Stimulated activated naive CD4-positive, alpha-beta T cell treated with Interleukin-2 at 50 U/mL for 16 hours (primary cell): Measurements from ENCODE around the gene METRN.
A peak's percentile ranks its signal among the peaks of the same experiment; 100 is the strongest.

ENCODE experiments used
- DNase-seq: peaks from one replicate; lab custom pipeline; 2025; lab: John Stamatoyannopoulos, UW

METRN gene

GRCh38 chr16:723695-724094 lies 8.8 kb downstream of the METRN start:
- no peak for DNase-seq

GRCh38 chr16:724188-725040 lies 9.5 kb downstream of the METRN start:
- no peak for DNase-seq

GRCh38 chr16:725041-725376 lies 10.1 kb downstream of the METRN start:
- no peak for DNase-seq

DNA sequence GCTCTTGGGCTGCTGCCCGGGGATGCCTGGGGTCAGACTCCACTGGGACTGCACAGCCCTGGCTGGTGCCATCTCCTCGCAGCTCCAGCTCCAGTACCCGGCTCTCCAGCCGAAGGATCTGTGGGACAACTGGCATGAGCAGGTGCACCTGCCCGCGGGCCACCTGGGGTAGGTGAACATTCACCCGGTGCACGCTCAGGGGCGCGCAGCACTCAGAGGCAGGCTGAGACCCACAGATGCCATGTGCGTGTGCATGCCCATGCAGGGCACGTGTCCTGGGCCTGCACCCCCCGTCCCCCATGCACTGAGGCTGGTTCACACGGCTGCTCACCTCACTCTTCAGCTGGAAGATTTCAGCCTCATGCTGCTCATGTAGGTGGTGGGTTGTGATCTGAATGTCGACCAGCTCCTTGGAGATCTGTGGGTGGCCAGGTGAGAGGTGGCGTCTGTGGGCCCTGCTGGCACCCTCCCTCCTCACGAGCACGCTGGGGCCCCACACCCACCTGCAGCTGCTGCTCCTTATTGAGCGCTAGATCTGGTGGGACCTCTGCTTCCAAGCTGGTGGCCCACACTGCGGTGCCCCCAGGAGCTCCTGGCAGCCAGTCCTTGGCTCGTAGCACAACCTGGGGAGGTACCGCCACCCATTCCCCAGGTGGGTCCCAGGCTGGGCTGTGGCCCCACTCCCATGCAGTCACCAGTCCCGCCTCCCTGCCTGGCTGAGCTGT lies 10.7 kb downstream of the METRN start:
- no peak for DNase-seq

GRCh38 chr16:726188-726437 lies 11.2 kb downstream of the METRN start:
- DNase-seq: no peak

- peak; percentile 50 for DNase-seq
These were observed 11.7 kb downstream of the METRN start, which contains the start of the genes CCDC78 and HAGHL for GRCh38 chr16:726438-727290. CCDC78 (minus strand) TSS chr16:726443; CDS start chr16:726367, 76 bp downstream. HAGHL (plus strand) TSS chr16:727106; CDS start chr16:727510, 404 bp downstream.

GRCh38 chr16:727291-727977 lies 12.5 kb downstream of the METRN start:
- no peak for DNase-seq

GRCh38 chr16:728131-728889 lies 13.4 kb downstream of the METRN start:
- DNase-seq: peak; percentile 55

DNA sequence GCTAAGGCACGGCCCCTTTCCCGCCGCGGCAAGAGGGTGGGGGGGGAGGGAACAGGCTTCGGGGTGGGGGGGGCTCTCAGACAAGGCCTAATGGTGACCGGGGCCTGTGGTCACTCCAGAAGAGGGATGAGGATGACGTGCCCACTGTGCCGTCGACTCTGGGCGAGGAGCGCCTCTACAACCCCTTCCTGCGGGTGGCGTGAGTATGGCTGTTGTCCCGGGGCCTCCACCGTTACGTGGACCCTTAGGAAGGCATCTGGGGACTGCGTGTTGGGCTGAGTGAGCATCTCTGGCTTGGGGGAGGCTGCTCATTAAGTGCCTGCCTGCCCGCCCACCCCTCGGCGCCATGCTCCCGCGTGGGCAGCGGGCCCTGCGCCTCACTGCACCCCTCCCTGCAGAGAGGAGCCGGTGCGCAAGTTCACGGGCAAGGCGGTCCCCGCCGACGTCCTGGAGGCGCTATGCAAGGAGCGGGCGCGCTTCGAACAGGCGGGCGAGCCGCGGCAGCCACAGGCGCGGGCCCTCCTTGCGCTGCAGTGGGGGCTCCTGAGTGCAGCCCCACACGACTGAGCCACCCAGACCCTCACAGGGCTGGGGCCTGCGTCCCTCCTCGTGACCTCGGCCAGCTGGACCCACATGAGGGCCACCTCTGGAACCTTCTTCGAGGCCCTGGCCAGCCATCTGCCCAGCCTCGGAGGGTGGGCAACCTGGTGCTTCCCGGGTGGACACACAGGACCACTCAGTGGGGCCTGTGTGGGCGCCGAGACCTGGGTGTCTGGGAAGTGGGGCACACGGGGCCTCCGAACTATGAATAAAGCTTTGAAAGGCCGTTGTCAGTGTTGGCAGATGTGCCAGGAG lies 14.2 kb downstream of the METRN start:
- DNase-seq: no peak

DNA sequence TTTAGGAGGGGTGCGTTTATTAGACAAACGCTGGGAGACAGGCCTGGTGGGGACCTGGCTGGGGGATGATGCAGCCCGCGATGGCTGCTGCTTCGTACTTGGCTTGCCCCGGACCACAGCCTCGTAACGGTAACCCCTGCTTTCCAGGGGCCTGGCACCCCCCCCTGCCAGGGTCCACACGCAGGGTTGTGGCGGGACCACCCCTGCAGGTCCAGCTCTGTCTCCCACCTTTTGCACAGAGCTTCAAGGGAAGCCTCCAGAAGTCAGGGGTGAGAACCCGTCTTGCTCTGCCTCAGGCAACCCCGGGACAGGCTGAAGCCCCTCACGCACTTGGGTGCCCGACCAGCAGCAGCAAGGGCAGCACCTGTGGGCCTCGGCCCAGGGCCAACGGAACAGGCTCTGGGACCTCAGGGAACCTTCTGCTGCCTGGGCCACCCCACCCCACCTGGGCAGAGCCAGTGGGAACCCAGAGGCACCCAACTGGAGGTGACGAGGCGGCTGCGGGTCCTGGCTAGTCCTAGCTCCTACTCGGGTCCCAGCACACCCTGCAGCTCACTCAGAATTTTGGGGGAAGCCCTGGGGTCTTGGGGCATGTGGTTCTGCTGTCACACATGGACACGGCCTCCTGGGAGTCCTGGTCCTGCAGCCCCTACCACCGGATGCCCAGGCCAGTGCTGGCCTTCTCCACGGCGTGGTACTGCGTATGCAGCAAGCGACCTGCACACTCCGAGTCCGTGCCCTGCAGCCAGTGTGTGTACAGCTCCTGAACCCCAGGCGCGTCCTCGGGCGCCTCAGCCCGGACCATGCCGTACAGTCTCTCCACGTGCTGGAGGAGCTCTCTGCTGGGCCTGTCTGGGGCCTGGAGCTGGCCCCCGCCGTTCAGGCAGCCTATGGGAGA lies 15.1 kb downstream of the METRN start:
- DNase-seq: no peak

GRCh38 chr16:730666-731509 lies 16.0 kb downstream of the METRN start:
- no peak for DNase-seq

GRCh38 chr16:732332-732731 lies 17.4 kb downstream of the METRN start:
- DNase-seq: no peak

DNA sequence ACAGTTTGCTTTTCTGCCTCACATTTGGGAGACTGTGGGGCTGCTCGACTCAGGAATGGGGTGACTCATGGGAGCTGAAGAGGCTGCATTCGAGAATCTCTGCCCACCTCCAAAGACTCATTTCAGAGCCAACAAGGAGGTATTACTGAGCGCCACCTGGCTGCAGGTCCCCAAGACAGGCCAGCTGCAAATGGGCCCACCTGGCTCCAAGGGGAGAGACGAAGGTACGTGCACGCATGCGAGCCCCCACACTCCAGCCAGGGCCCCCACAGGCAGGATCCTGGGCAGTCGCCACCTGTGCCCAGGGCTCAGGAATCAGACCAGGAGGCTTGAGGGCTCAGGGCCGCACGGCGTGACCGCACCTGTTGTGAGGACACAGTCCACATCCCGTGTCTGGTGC lies 18.0 kb downstream of the METRN start:
- no peak for DNase-seq

DNA sequence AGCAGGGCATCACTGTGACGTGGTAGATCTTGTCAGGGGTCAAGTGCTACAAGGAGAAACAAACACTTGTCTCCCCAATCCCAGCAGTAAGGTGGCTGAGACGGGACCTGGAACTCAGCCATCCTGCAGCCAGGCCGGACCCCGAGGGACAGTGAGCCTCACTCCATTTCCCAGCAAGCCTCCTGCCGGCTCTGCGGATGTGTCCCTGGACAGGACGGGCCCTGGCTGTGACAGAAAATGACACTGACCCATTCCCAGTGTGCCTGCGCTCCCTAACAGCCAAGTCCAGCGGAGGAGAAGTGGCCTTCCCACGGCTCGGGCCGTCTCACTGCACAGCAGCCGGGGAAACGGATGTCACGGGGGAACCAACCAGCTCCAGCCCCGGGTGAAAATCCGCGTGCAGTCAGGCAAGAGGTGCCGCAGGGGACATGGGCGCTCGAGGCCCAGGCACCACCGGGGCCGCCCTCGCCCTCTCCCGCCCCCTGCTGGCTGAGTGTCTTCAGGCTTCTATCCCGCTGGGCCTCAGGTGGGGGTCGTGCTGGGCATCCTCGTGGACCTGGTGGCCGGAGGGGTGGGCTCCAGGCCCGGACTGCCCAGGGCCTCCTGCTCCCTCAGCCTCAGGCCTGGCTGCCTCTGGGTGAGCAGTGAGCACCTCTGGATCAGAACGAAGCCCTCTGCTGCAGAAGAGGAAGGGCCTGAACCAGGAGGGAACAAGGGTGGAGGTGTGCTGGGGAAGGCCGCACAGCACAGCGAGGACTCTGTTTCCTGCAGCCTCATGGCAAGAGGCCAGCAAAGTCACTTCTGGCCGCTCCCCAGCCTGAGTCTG lies 18.7 kb downstream of the METRN start:
- no peak for DNase-seq

DNA sequence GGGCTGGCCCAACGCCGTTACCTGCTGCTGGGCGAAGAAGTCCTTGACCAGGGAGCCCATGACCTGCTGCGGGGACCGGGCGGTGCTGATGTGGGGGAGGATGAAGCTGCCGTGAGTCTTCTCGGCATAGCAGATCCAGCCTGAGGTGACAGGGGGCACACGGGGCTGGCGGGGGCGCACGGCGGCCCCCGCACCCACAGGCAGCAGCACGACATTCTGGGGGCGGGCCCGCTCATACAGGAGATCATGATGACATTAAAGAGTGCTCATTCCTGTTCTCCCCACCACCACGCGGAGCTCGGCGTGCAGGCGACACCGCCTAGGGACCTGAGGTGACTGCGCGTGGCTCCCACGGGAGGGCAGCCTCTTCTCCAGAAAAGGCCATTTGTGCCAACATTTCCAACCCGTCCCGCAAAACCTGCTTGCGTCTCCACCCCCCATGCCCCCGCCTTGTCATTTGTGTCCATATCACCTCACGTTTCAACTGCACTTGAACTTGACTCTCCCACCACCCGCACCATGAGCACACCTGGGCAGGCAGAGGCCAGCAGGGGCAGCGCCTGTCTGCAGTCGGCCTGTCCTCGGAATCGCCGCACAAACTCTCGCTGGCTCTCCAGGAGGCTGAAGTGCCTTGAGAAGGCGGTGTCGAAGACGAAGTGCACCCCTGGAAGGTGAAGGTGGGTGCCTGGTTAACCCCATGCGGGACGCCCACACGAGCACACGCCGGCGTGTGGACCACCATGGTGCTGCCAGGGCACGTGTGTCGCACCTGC lies 19.5 kb downstream of the METRN start:
- DNase-seq: no peak

GRCh38 chr16:734981-735881 lies 20.3 kb downstream of the METRN start:
- DNase-seq: no peak
